Measurements from ENCODE around the gene PCBP3.
"Not testable (repeated sequence)": the region's sequence is repeated elsewhere in the genome, so short reads cannot be mapped to it uniquely, and the experiment has no call there.

The PCBP3 gene

DNA sequence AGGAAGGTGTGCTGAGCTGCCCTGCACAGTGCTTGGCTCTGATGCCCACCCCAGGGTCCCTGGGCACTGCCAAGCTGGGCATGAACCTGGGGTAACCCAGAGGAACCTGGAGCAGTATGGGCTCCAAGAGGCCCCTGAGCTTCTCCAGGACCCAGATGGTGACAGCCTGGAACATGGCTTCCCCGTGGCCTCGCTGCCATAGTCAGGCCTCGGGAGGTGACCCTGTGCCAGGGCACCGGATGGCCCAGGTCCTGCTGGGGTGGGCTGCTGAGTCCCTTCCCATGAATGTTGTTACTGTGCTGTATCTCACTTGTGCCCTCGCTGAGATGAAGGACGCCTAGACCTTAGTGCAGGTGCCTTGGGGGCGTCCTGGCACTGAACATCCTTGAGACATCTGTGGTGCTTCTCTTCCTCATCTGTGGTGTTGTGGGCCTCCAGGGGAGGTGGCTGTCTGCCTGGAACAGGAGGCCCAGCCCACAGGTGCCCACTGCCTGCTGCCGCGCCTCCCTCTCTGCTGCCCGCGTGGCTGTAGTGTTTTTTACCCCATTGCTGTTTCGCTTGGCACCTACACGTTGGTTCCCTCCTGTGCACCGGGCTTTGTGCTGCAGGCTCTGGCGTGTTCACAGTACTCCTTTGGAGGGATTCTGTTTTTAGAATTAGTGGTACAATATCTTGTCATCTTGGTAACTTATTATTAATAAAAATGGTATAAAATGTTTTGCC is 160.3 kb downstream of the PCBP3 start:
- no peak for DNase-seq (ENCODE audit: low read depth in 2 of 2)
- TF ChIP-seq, protein P1, sequence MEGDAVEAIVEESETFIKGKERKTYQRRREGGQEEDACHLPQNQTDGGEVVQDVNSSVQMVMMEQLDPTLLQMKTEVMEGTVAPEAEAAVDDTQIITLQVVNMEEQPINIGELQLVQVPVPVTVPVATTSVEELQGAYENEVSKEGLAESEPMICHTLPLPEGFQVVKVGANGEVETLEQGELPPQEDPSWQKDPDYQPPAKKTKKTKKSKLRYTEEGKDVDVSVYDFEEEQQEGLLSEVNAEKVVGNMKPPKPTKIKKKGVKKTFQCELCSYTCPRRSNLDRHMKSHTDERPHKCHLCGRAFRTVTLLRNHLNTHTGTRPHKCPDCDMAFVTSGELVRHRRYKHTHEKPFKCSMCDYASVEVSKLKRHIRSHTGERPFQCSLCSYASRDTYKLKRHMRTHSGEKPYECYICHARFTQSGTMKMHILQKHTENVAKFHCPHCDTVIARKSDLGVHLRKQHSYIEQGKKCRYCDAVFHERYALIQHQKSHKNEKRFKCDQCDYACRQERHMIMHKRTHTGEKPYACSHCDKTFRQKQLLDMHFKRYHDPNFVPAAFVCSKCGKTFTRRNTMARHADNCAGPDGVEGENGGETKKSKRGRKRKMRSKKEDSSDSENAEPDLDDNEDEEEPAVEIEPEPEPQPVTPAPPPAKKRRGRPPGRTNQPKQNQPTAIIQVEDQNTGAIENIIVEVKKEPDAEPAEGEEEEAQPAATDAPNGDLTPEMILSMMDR (IDR thresholded peaks at IDR 0.05; ENCODE audit: low read depth, low read length), result no peak
- no peak overlapping the region for H3K4me3 ChIP-seq (replicated peaks in 1 of 2; ENCODE audit: low read depth in 2 of 2, low read length in 2 of 2)

DNA sequence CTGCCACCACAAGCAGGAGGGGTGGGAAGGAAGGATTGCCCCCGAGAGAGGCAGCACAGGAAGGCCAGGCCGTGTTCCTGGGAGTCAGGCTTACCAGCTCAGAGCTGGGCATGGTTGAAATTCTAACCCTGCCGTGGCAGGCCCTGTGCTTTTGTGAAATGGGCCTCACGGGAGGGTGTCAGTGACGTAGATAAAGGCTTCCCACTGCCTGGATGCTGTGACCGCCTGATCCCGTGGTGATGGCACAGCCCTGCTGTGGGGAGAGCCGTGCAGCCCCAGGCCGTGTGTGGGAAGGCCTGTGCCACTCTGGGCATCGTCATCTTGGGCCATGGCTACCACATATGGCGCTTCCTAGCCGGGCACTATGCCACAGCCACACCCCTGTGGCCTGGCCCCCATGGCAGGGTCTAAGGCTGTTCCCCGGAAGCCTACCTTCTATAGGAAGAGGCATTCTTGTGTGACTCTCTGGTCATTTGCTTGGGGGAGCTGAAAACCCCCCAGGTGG is 161.3 kb downstream of the PCBP3 start:
- TF ChIP-seq, protein P1 (IDR thresholded peaks at IDR 0.05; ENCODE audit: low read depth, low read length), result no peak
- no peak for DNase-seq (ENCODE audit: low read depth in 2 of 2)
- no peak overlapping the region for H3K4me3 ChIP-seq (replicated peaks in 1 of 2; ENCODE audit: low read depth in 2 of 2, low read length in 2 of 2)

DNA sequence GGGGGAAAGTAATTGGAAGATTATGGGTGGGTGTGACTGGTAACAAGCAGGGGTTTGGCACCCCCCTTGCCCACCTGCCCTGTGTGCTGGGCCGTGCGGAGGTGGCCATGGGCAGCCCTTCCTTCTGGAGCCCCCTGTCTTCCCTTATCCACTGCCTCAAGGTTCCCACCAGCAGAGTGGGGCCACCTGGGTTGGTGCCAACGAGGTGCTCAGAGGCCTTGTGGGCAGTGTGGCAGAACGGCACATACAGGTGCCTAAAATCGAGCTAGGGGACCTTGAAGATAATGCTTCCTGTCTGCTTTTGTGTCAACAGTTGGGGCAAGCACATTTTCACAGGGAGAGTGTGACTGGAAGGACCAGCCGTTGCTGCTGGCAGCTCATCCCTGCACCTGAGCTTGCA is 161.8 kb downstream of the PCBP3 start:
- TF ChIP-seq, protein P1 (IDR thresholded peaks at IDR 0.05; ENCODE audit: low read depth, low read length), result no peak

DNA sequence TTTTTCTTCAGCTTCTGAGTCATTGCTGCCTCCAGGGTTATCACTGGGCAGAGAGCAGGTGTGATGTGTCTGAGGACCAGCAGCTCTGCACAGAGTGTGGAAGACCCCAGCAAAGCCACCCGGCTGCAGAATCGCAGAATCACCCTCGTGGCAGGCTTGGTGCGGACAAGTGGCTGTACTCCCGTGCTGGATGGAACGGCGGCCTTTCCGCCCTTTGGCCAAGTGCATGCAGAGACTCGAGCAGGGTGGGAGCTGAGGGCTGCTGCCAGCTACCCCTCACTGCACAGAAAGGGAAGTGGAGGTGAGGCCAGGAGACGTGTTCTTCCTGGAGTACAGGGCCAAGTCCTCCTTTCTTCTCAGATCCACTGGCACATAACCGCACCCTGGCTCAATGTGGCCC is 162.5 kb downstream of the PCBP3 start:
- no peak overlapping the region for H3K4me3 ChIP-seq (replicated peaks in 1 of 2; ENCODE audit: low read depth in 2 of 2, low read length in 2 of 2)
- no peak for DNase-seq (ENCODE audit: low read depth in 2 of 2)
- TF ChIP-seq, protein P1 (IDR thresholded peaks at IDR 0.05; ENCODE audit: low read depth, low read length), result no peak

More for the DNA sequence above, 161.8 kb downstream of the PCBP3 start:
- H3K4me3 ChIP-seq (replicated peaks in 1 of 2; ENCODE audit: low read depth in 2 of 2, low read length in 2 of 2), result no peak overlapping the region
- DNase-seq (ENCODE audit: low read depth in 2 of 2), result no peak

DNA sequence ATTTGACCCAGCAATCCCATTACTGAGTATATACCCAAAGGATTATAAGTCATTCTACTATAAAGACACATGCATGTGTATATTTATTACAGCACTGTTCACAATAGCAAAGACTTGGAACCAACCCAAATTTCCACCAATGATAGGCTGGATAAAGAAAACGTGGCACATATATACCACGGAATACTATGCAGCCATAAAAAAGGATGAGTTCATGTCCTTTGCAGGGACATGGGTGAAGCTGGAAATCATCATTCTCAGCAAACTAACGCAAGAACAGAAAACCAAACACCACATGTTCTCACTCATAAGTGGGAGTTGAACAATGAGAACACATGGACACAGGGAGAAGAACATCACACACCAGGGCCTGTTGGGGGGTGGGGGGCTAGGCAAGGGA is 165.1 kb downstream of the PCBP3 start:
- not testable (repeated sequence) for H3K4me3 ChIP-seq (replicated peaks in 1 of 2; ENCODE audit: low read depth in 2 of 2, low read length in 2 of 2); DNase-seq (ENCODE audit: low read depth in 2 of 2)

DNA sequence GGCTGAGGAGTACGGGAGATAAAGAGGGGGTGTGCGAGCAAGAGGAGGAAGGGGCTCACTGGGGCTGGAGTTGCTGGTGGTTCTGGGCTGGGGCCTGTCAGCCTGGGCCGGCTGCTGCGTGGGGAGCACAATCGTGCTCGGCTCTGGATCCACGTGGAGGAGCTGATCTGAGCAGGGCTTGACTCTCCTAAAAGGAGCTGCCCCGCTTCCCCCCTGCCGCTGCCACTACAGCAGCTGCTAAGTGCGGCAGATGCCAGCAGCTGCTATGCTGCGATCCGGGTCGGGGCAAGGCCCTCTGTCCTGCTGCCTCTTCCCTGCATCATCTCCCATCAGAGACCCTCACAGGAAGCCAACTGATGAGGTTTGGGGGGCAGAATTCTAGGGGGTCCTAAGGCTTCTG is 165.9 kb downstream of the PCBP3 start:
- TF ChIP-seq, protein P1 (IDR thresholded peaks at IDR 0.05; ENCODE audit: low read depth, low read length), result no peak
- DNase-seq (ENCODE audit: low read depth in 2 of 2), result no peak
- no peak overlapping the region for H3K4me3 ChIP-seq (replicated peaks in 1 of 2; ENCODE audit: low read depth in 2 of 2, low read length in 2 of 2)

DNA sequence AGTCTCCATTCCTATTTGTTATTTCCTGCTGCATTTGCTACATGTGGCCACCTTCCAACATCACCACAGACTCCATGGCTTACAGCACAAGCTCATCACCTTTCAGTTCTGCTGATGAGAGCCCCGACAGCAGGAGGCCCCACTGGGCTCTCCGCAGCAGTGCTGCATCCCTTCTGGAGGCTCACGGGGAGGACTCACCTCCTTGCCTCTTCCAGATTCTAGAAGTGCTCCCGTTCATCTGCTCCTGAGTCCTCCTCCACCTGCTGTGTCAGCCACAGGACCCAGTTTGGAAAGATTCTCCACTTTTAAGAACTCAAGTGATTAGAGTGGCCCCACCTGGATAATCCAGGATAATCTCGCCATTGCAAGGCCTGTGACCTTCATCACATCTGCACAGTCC is 167.6 kb downstream of the PCBP3 start:
- DNase-seq (ENCODE audit: low read depth in 2 of 2), result no peak
- H3K4me3 ChIP-seq (replicated peaks in 1 of 2; ENCODE audit: low read depth in 2 of 2, low read length in 2 of 2), result no peak overlapping the region
- TF ChIP-seq, protein P1 (IDR thresholded peaks at IDR 0.05; ENCODE audit: low read depth, low read length), result no peak

DNA sequence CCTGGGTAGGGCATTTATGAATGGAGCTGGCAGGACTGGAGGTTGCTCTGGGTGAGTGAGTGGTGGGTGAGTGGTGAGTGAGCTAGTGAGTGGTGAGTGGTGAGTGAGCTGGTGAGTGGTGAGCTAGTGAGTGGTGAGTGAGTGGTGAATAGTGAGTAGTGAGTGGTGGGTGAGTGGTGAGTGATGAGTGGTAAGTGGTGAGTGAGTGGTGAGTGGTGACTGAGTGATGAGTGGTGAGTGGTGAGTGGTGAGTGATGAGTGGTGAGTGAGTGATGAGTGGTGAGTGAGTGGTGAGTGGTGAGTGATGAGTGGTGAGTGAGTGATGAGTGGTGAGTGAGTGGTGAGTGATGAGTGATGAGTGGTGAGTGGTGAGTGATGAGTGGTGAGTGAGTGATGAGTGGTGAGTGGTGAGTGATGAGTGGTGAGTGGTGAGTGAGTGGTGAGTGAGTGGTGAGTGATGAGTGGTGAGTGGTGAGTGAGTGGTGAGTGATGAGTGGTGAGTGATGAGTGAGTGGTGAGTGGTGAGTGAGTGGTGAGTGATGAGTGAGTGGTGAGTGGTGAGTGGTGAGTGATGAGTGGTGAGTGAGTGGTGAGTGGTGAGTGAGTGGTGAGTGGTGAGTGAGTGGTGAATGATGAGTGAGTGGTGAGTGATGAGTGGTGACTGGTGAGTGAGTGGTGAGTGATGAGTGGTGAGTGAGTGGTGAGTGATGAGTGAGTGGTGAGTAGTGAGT is 170.8 kb downstream of the PCBP3 start:
- not testable (repeated sequence) for DNase-seq (ENCODE audit: low read depth in 2 of 2); H3K4me3 ChIP-seq (replicated peaks in 1 of 2; ENCODE audit: low read depth in 2 of 2, low read length in 2 of 2)

DNA sequence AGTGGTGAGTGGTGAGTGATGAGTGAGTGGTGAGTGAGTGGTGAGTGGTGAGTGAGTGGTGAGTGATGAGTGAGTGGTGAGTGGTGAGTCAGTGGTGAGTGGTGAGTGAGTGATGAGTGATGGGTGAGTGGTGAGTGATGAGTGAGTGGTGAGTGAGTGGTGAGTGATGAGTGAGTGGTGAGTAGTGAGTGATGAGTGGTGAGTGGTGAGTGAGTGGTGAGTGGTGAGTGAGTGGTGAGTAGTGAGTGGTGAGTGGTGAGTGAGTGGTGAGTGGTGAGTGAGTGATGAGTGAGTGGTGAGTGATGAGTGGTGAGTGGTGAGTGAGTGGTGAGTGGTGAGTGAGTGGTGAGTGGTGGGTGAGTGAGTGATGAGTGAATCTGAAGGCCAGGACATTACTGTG is 172.3 kb downstream of the PCBP3 start:
- not testable (repeated sequence) for H3K4me3 ChIP-seq (replicated peaks in 1 of 2; ENCODE audit: low read depth in 2 of 2, low read length in 2 of 2); DNase-seq (ENCODE audit: low read depth in 2 of 2)

Data from cardiac fibroblast (primary cell).